T-helper 9 cell (primary cell): Measurements from ENCODE around the gene FADS3.

Source experiments
- DNase-seq: peaks from one replicate; pipeline ENCODE4 v3.0.0-alpha.2; 2020

The FADS3 gene

DNA sequence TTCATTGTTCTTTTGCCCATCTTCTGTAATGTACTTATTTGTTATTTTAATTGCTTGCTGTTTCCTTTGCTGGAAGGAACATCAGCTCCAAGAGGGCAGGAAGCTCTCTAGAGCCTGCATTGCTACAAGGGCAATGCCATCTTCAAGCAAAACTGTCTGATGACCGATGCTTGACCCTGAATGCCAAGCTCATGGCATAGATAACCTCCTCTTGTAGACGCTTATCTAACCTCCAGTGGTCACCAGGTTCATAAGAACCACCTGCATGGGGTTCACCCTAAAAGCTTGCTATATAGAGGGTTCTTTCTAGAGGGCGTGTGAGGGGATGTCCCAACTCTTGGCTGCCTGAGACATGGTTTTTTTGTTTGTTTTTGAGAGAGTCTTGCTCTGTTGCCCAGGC, 16.5 kb downstream of the FADS3 start:
- DNase-seq = no peak

DNA sequence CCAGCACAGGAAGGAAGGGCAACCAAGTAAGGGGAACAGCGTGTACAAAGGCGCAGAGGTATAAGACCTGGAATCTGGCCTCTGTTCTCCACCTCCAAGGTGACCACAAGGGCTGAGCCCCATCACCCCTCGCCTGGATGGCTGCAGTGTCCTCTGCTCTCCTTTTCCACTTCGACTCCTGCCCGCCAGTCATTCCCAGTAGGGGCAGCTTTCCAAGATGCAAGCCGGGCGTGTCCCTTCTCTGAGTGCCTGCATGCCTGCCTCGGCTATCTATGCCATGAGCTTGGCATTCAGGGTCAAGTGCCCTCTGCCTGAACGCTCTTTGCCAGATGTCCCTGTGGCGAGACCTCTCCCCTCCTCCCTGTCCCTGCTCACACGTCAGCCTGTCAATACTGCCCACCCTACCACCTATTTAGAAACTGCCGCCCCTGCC, 17.0 kb downstream of the FADS3 start:
- DNase-seq = no peak

- DNase-seq = no peak
Measured at GRCh38 chr11:61873588-61874376, 17.6 kb downstream of the FADS3 start.

GRCh38 chr11:61872935-61873565, 18.3 kb downstream of the FADS3 start:
- no peak for DNase-seq

DNA sequence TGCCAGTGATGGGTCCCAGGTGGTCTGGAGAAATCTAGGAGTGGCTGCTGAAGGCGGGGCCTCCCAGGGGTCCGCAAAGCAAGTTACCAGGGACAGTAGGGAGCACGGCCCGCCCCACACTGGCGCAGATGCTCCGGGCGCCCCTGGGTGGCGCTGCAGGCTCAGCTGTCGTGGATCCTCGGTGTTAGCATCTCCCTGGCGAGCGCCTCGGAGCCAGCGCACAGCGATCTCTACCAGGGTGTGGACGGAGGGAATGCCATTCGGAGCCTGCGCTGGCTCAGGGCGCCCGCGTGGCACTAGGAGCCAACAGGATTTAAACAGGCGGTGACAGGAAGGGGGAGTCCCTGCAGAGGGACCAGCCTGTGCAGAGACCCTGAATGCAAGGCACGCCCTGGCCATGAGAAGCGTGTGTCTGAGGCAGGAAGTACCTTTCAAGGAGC, 20.2 kb downstream of the FADS3 start:
- peak; percentile 57 for DNase-seq

DNA sequence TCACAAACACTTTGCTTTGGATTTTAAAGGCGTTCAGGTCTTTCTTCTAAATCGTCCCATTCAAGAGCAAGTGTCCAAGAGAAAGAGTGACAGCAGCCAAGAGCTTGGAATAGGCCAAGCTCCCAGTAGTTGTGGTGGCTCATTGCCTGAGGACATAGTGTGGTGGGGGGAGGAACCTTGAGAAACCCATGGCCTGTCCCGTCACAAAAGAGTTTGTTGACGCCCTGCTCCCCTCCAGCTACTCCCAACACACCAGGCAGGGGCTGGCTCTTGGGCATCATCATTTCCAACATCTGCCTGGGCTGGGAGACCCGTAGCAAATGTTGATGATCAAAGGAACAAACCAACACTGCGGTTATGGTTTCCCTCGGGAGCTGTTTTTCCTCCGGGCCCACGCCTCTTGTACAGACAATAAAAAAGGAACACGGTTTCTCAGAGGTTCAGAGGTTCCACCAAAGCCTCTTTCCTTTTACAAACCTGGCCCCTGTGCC, 20.8 kb downstream of the FADS3 start:
- DNase-seq = no peak

GRCh38 chr11:61869708-61870451, 21.5 kb downstream of the FADS3 start:
- DNase-seq = no peak

DNA sequence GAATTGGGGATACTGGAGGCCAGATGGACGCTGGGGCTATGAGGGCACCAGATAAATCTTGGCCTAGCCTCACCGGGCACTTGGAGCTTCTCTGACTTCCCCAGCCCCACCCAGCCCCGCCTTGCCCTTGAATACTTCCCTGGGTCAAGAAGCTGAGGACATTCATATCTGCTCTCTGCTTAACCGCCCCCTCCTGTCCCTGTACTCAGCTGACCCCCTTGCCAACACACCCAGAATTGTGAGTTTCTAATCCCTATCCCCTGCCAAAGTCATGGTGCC, 22.0 kb downstream of the FADS3 start:
- no peak for DNase-seq

DNA sequence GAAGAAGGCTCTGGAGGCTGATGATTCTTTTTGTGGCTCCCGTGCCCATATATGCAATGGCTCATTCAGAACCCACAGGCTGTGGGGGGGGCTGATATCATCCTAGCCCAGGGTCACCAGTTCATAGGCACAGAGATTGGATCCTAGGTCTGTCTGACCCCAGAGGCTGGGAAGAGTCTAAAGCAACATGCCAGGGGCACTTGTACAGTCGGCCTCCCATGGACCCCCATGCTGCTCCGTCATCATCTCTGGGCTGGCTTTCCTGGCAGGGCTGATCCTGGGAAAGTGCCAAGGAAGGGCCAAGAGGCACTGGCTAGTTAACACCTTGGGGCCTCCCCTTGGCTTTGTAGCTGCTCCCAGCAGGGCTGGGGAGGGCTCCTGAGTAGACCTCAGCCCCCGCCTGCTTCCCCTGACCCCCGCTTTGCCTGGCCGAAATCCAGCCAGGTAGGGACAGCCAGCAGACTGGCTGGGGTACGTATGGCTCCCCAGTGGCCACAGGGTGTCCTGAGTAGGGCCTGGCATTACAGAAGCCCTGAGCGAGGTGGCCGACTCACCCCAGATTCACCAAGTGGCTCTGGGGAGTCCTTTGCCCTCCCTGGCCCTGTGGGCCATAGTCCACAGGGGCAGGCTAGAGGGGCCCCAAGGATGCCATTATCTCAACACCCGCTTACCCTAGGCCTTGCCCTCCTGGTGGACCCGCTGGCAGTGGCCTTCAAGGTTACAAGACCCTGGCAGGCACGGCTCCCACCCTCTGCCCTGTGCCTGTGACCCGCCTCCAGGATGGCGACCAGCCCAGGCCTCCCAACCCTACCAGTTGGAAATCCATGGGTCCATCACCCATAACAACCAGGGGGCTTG, 22.5 kb downstream of the FADS3 start:
- DNase-seq = no peak

DNA sequence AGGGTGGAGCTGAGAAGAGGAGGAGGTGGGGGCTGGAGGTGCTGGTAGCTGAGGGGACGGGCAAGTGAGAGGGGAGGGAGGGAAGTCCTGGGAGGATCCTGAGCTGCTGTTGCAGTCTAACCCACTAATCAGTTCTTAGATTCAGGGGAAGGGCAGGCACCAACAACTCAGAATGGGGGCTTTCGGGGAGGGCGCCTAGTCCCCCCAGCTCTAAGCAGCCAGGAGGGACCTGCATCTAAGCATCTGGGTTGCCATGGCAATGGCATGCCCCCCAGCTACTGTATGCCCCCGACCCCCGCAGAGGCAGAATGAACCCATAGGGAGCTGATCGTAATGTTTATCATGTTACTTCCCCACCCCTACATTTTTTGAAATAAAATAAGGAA, 24.4 kb downstream of the FADS3 start:
- DNase-seq = no peak

DNA sequence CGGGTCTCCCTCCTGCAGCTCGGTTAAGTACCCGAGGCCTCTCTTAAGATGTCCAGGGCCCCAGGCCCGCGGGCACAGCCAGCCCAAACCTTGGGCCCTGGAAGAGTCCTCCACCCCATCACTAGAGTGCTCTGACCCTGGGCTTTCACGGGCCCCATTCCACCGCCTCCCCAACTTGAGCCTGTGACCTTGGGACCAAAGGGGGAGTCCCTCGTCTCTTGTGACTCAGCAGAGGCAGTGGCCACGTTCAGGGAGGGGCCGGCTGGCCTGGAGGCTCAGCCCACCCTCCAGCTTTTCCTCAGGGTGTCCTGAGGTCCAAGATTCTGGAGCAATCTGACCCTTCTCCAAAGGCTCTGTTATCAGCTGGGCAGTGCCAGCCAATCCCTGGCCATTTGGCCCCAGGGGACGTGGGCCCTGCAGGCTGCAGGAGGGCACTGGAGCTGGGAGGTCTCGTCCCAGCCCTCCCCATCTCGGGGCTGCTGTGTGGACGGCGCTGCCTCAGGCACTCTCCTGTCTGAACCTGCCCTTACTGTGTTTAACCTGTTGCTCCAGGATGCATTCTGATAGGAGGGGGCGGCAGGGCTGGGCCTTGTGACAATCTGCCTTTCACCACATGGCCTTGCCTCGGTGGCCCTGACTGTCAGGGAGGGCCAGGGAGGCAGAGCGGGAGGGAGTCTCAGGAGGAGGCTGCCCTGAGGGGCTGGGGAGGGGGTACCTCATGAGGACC, 25.0 kb downstream of the FADS3 start:
- no peak for DNase-seq

GRCh38 chr11:61864814-61865775, 26.2 kb downstream of the FADS3 start:
- DNase-seq = no peak

DNA sequence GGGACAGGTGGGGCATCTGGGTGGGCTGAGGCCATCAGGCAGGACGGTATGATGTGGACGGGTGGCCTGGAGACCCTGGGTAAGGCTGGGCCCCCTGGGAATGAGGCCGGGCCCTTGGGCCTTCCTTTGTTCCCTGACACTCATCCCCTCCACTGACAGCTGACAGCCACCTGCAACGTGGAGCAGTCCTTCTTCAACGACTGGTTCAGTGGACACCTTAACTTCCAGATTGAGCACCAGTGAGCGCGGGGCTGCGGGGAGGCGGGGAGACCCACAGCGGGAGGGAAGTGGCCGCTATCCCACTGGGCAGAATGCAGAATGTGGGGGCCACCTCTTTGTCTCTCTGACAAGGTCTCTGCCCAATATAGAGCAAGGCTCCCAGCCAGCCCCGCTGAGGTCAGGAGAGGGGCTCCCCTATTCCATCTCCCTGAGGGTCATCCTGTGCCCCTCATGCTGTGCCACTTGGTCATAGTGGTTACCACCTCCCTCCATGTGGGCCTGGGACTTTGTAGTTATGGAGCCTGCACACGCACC, 27.7 kb downstream of the FADS3 start:
- no peak for DNase-seq

DNA sequence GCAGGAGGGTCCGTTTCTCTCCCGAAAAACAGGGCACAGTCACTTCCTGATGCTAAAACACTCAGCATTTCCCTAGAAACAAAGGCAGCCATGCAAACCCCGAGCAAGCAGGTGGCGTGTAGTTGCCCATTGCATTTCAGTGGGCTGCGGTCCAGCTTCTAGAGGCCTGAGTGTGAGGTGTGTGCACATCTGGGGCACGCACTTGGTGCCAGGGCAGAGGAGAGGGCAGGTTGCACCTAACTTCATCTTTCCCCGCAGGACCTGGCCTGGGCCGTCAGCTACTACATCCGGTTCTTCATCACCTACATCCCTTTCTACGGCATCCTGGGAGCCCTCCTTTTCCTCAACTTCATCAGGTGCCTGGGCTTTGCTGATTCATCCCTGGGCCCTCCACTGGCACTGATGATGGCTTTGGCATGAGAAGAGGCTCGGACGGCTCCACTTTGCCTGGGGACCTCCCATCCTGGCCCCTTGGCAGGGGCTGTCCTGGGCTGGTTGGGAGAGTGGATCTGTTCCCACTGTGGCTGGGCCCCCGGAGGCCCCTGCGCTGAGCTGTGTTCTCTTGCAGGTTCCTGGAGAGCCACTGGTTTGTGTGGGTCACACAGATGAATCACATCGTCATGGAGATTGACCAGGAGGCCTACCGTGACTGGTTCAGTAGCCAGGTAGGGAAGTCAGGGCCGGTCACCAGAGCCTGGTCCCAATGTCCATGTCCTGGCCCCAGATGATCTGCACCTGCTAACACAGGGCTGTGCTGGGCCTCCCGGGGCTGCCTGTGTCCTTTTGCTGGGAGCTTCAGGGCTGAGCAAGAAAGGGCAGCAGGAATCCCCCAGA, 28.4 kb downstream of the FADS3 start:
- DNase-seq = no peak

DNA sequence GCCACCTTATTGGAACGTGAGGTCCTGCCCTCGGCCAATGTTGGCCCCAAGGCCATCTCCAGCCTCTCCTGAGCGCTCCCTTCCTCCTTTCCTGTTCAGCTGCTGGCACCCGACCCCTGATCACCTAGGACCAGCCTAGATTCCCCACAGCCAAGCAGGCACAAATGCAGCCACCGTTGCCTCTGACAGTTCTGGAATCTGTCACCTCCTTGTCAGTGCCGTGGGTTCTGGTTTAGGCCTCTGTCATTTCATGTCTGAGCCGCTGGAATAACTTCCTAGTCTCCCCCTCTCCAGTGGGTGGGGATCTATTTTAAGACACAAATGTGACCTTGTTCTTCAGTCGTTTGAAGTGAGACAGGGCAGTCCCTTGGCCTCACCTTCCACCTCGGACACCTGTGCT, 29.7 kb downstream of the FADS3 start:
- DNase-seq = no peak

DNA sequence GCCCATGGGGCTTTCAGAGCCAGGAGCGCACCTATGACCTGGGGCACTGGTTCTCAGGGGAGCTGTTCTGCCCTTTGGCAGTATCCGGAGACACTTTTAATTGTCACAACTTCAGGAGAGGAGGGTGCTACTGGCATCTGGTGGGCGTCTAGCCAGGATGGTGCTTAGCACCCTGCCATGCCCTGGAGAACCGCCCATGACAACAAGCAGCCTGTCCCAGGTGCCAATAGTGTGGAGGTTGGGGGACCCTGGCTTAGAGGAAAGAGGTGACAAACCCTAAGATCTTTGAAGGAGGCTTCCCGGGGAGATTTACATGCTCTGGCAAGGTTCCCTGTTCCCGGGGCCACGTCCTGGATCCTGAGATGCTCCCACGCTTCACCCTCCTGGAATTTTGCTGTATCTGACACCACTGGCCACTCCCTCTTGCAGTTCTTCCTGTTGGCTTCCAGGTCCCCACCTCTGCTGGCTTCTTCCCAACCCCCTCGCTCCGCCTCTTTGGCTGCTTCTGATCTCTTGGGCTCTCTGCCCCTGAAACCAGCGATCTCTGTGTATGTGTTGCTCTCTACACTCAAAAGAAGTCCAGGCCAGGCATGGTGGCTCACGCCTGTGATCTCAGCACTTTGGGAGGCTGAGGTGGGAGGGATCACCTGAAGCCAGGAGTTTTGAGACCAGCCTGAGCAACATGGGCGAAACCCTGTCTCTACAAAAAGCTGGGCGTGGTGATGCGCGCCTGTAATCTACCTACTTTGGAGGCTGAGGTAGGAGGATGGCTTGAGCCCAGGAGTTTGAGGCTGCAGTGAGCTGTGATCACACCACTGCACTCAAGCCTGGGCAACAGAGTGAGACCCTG, 31.1 kb downstream of the FADS3 start:
- no peak for DNase-seq

GRCh38 chr11:61855939-61856680, 35.2 kb downstream of the FADS3 start:
- DNase-seq = no peak
